HepG2 (cell line): ENCODE measurements around the gene HS6ST2.

Source experiments
- MAX ChIP-seq: IDR thresholded peaks from 2 replicates; pipeline ENCODE4 v1.6.1; 2012; ENCODE audit warnings: inconsistent platforms
- NR2C2 ChIP-seq: sonication (generic); formaldehyde crosslinking; IDR thresholded peaks from 2 replicates; pipeline ENCODE4 v1.4.0; 2020; ENCODE audit warnings: missing genetic modification reagents, mild to moderate bottlenecking, moderate library complexity, borderline replicate concordance
- ZBTB1 ChIP-seq: sonication (generic); formaldehyde crosslinking; IDR thresholded peaks from 2 replicates; pipeline ENCODE4 v1.4.0; 2020; ENCODE audit warnings: missing genetic modification reagents, borderline replicate concordance

- TF ChIP-seq ZBTB1 (CRISPR knock-in tag) (no peak), MAX (no peak), NR2C2 (CRISPR knock-in tag) (no peak)
Observed at GRCh38 chrX:132786217-132786616, 172.2 kb downstream of the HS6ST2 start.
